Astrocyte of the spinal cord (primary cell): ENCODE results near the gene CRYBG3.

ENCODE experiments used
- DNase-seq: peaks from one replicate; pipeline ENCODE4 v3.0.0; 2011; ENCODE audit warnings: low read depth, low spot score
- H3K4me3 ChIP-seq: 2 replicates; pipeline ENCODE4 v1.5.1; 2011; ENCODE audit warnings: low read depth, mild to moderate bottlenecking, low read length, moderate library complexity
- in situ Hi-C: cut with HindIII; loops from 2 replicates; pipeline ENCODE4 v1.10.0; 2017; ENCODE audit warnings: low sequenced_read_pairs
- TF ChIP-seq, protein P1 (sequence below): IDR thresholded peaks from 2 replicates; pipeline ENCODE4 v1.5.1; 2012; ENCODE audit warnings: low read depth, mild to moderate bottlenecking, low read length, inconsistent platforms

Gene CRYBG3

DNA sequence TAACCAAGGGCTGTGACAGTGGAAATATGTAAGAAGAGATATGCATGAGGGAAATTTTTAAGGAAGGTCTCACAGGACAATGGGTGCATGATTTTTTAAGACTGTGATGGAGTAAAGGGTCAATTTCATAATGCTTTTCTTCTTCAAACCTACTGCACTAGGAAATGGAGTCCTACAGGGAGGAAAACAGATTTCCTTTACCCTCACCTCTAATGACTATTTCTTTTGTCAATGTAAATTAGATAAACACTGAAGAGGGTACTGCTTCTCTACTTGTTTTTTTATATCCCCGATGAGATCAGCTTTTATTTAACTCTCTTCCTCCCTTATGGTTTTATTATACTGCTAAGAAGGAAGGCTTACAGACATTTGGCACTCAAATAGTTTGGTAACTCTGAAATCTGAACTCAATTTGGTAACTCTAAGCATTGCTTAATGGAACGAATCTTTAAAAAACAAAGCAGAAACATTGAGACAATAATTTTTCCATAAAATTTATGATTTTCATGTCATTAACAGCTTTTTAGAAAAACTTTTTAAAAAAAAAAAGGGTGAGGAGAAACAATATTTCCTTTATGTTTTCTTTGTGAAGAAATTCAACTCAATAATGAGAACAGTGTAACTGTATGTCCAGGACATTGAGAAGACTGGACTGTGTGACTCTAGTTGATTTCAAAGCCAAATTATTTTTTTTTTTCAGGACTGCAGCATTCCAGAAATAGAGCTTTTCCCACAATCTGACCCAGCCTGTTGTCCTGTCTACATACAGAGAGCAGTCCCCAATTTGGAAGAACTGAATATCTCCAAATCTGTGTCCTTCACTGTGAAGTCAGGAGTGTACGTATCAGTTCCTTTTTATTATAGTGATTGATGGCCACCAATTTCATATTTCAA is 64.4 kb downstream of the CRYBG3 start:
- no peak for DNase-seq
- in situ Hi-C loops, result no loop called here
- no peak overlapping the region for H3K4me3 ChIP-seq
- TF ChIP-seq, protein P1, sequence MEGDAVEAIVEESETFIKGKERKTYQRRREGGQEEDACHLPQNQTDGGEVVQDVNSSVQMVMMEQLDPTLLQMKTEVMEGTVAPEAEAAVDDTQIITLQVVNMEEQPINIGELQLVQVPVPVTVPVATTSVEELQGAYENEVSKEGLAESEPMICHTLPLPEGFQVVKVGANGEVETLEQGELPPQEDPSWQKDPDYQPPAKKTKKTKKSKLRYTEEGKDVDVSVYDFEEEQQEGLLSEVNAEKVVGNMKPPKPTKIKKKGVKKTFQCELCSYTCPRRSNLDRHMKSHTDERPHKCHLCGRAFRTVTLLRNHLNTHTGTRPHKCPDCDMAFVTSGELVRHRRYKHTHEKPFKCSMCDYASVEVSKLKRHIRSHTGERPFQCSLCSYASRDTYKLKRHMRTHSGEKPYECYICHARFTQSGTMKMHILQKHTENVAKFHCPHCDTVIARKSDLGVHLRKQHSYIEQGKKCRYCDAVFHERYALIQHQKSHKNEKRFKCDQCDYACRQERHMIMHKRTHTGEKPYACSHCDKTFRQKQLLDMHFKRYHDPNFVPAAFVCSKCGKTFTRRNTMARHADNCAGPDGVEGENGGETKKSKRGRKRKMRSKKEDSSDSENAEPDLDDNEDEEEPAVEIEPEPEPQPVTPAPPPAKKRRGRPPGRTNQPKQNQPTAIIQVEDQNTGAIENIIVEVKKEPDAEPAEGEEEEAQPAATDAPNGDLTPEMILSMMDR, result no peak

DNA sequence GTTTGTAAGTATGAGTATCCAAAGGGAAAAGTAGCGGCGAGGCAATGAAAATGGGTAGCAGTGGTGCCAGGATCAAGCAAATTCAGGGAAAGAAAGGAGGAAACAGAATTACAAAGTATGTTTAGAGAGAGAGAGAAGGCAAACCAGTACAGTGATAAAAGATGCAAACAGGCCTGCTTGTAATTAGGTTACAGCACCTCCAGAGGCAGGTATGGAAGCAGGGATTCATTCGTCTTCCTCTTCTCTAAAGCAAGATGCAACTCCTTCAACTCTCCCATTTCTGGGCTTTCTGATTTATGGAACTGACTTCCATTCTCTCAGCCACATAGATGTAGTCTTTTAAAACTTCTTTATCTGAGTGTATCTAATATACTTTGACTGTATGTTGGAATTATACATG is 68.0 kb downstream of the CRYBG3 start:
- no peak overlapping the region for H3K4me3 ChIP-seq
- no peak for DNase-seq
- TF ChIP-seq, protein P1, result no peak
- in situ Hi-C loops, result no loop called here

DNA sequence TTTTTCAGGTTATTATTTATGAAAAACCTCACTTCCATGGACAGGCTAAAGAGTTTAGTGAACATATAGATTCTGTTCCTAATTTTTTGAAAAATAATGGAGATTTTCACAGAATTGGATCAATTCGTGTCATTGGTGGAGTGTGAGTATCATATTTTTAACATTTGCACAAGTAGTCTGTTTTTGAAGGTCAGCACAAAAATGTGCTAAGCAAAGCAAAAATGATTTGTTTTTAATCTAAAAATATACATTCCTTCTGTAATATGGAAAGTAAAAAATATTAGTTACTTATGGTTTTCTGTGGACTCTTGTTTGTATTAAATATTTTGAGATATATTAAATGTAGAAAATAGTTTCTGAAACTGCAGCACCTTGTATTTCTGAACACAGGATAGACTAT is 71.0 kb downstream of the CRYBG3 start:
- TF ChIP-seq, protein P1, result no peak
- no peak for DNase-seq
- no peak overlapping the region for H3K4me3 ChIP-seq
- in situ Hi-C loops, result no loop called here

DNA sequence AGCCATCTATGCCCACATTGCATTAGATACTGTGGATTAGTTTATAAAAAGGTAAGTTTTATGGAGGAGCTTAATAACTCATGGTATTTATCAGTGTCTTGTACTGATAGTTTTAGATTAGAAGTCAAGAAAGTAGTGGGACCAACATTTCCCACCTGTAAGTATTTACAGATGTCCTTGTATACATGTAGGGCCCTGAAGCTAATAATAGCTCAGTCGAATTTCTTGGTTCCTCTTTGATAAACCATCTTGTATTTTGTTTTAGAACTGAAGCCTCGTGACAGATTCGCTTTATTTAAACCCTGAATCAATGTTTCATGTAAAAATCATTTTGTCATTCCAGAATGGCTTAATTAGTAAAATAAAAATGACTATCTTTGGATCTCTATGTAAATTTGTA is 73.4 kb downstream of the CRYBG3 start:
- TF ChIP-seq, protein P1, result no peak
- DNase-seq, result no peak
- no peak overlapping the region for H3K4me3 ChIP-seq
- in situ Hi-C loops, result no loop called here

DNA sequence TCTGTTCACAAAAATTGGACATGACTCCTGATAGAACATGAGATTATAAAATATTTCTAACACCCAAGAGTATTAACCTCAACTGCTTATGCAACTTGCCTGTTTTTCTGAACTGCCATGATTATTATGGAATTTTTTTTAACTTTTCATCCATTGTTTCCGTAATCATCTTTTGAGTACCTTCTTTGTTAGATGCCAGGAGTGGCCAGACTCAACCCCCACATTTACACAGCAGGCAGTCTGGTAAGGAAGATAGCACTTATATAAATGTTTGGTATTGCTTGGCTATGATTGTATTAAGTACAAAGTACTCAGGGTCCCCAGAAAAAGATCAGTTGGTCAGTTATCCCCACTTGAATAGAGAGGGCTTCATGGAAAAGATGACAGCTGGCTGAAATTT is 74.3 kb downstream of the CRYBG3 start:
- no peak for DNase-seq
- TF ChIP-seq, protein P1, result no peak
- H3K4me3 ChIP-seq, result no peak overlapping the region
- in situ Hi-C loops, result no loop called here

DNA sequence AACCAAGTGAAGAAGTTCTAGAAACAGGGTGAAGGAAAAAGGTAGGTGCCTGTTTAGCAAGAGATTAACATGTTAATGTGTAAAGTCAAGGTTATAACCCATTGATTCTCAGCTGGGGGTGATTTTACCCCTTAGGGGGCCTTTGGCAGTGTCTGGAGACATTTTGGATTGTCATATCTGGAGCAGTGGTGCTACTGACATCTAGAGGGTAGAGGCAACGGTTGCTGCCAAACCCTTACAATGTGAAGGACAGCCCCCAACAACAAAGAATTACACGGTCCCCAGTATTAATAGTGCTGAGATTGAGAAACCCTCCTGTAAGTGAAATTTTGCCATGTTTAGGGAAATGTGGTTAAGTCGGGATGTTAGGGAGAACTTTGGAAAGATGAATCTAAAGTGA is 74.7 kb downstream of the CRYBG3 start:
- in situ Hi-C loops, result no loop called here
- TF ChIP-seq, protein P1, result no peak
- no peak overlapping the region for H3K4me3 ChIP-seq
- no peak for DNase-seq
